ENCODE measurements around the gene MARVELD2. TPM values are rescaled to one million over a fixed set of nuclear protein-coding genes. Genes with fewer than 3 reads are reported as not detected.

Gene MARVELD2
- total and polyA plus RNA-seq, 8 donors: 3.7 to 37.1 (median 8.0) TPM

- no peak for DNase-seq
- Histone ChIP-seq H3K27ac (no peak overlapping the region), H3K27me3 (peaks cover 0 to 4% (median 0%) of the 10 kb centered on the region in 3 donors), H3K9me3 (no peaks in the 10 kb centered on the region), H3K36me3 (no peaks in the 10 kb centered on the region), H3K4me1 (peaks cover 0 to 17% (median 10%) of the 10 kb centered on the region in 4 donors), H3K4me3 (no peak overlapping the region)
- no peak for TF ChIP-seq POLR2AphosphoS5 (IDR thresholded peaks at IDR 0.05)
- no peak for TF ChIP-seq POLR2A (IDR thresholded peaks at IDR 0.05)
- no peak for TF ChIP-seq EP300 (IDR thresholded peaks at IDR 0.05)
- TF ChIP-seq CTCF (IDR thresholded peaks at IDR 0.05): no peak
- 82 to 100% (median 89%) methylated on average over 1 of the region's 1 CpG for WGBS, 5 donors
- intact Hi-C loops (cut with DNase I; ENCODE audit: low total_unique reads): no loop called here
Observed at GRCh38 chr5:69485471-69485870, 70.6 kb downstream of the MARVELD2 start.

GRCh38 chr5:69489246-69489645 lies 74.3 kb downstream of the MARVELD2 start:
- peak in 1 of 2 donors; percentile 29 for DNase-seq
- TF ChIP-seq CTCF (IDR thresholded peaks at IDR 0.05) (no peak), POLR2AphosphoS5 (IDR thresholded peaks at IDR 0.05) (no peak), POLR2A (IDR thresholded peaks at IDR 0.05) (no peak), EP300 (IDR thresholded peaks at IDR 0.05) (no peak)
- intact Hi-C loops (cut with DNase I; ENCODE audit: low total_unique reads): no loop called here
- H3K4me1 ChIP-seq: peaks cover 27 to 51% (median 35%) of the 10 kb centered on the region in 4 donors
- no peak overlapping the region for H3K4me3 ChIP-seq
- 43 to 56% (median 45%) methylated on average over 4 of the region's 4 CpGs for WGBS, 5 donors
- H3K27me3 ChIP-seq: peaks cover 0 to 34% (median 11%) of the 10 kb centered on the region in 3 donors
- no peaks in the 10 kb centered on the region for H3K9me3 ChIP-seq
- H3K27ac ChIP-seq: peak overlapping the region; percentile 49 to 81 (median 58)
- no peaks in the 10 kb centered on the region for H3K36me3 ChIP-seq

- no peak for TF ChIP-seq EP300 (IDR thresholded peaks at IDR 0.05)
- TF ChIP-seq POLR2AphosphoS5 (IDR thresholded peaks at IDR 0.05): no peak
- TF ChIP-seq CTCF (IDR thresholded peaks at IDR 0.05): no peak
- no peak for TF ChIP-seq POLR2A (IDR thresholded peaks at IDR 0.05)
- Histone ChIP-seq H3K27ac (peak overlapping the region in 4 of 5 donors; percentile 90 to 95 (median 92)), H3K4me1 (peaks cover 27 to 59% (median 37%) of the 10 kb centered on the region in 4 donors), H3K36me3 (no peaks in the 10 kb centered on the region), H3K4me3 (no peak overlapping the region), H3K9me3 (no peaks in the 10 kb centered on the region), H3K27me3 (peaks cover 0 to 52% (median 11%) of the 10 kb centered on the region in 3 donors)
- intact Hi-C loops (cut with DNase I; ENCODE audit: low total_unique reads): no loop called here
- WGBS, 5 donors: 26 to 38% (median 31%) methylated on average over 2 of the region's 2 CpGs
- peak in 1 of 2 donors; percentile 9 for DNase-seq
Observed at GRCh38 chr5:69491027-69491426, 76.1 kb downstream of the MARVELD2 start.

- Histone ChIP-seq H3K4me3 (peak overlapping the region; percentile 59 to 83 (median 70)), H3K27ac (peak overlapping the region; percentile 90 to 100 (median 93)), H3K27me3 (peaks cover 0 to 54% (median 11%) of the 10 kb centered on the region in 3 donors), H3K4me1 (peaks cover 27 to 59% (median 37%) of the 10 kb centered on the region in 4 donors), H3K36me3 (no peaks in the 10 kb centered on the region), H3K9me3 (no peaks in the 10 kb centered on the region)
- intact Hi-C loops (cut with DNase I; ENCODE audit: low total_unique reads): no loop called here
- TF ChIP-seq CTCF (IDR thresholded peaks at IDR 0.05) (no peak), EP300 (IDR thresholded peaks at IDR 0.05) (no peak), POLR2A (IDR thresholded peaks at IDR 0.05) (no peak), POLR2AphosphoS5 (IDR thresholded peaks at IDR 0.05) (no peak)
- no peak for DNase-seq
- WGBS, 5 donors: 6 to 11% (median 8%) methylated on average over 17 of the region's 17 CpGs
Observed at GRCh38 chr5:69491838-69492390, 77.0 kb downstream of the MARVELD2 start.
